K562 (cell line): ENCODE results near the gene ZFAND6. TPM values are rescaled to one million over a fixed set of nuclear protein-coding genes. Genes with fewer than 3 reads are reported as not detected.

Source experiments
- CEBPG ChIP-seq, 3 experiments: fragments of 200-800 bp in 1 of 3; sonication (Bioruptor generic) in 1 of 3; sonication (generic) in 1 of 3; formaldehyde crosslinking in 1 of 3; IDR thresholded peaks in 2 of 3; conservative IDR thresholded peaks in 1 of 3; 2 replicates each; pipeline versions ENCODE4 v1.6.1 to v1.8.0; 2016 to 2022; ENCODE audit warnings: missing compliant biosample characterization in 2 of 3, missing genetic modification characterization in 2 of 3, mild to moderate bottlenecking in 1 of 3, missing genetic modification reagents in 1 of 3
- NEUROD1 ChIP-seq: fragments of 150-350 bp; IDR thresholded peaks from 2 replicates; pipeline ENCODE4 v1.6.1; 2014; ENCODE audit warnings: borderline replicate concordance, low read length, low read depth; ENCODE audit not compliant: partially characterized antibody
- REST ChIP-seq, 2 experiments: fragments of 450-650 bp; formaldehyde crosslinking in 1 of 2; IDR thresholded peaks; 2 replicates each; pipeline versions ENCODE4 v1.4.0 to v1.6.1; 2014 to 2020; ENCODE audit warnings: mild to moderate bottlenecking in 2 of 2, borderline replicate concordance in 1 of 2, low read depth in 1 of 2
- ZNF407 ChIP-seq: fragments of 450-650 bp; IDR thresholded peaks from 2 replicates; pipeline ENCODE4 v1.6.1; 2016; ENCODE audit warnings: low read depth
- ZNF592 ChIP-seq: fragments of 450-650 bp; IDR thresholded peaks from 2 replicates; pipeline ENCODE4 v1.6.1; 2017; ENCODE audit warnings: antibody characterized with exemption, mild to moderate bottlenecking
- polyA plus RNA-seq, 8 experiments: library from polyadenylated mRNA; depleted of rRNA in 4 of 8; stranded (reverse) in 5 of 8; unstranded in 3 of 8; fragments of >200 nt; fragmentation: Nextera tagmentation in 2 of 8; fragmentation: Illumina TruSeq in 1 of 8; extraction: Ambion mirVana in 2 of 8; extraction: Trizol in 1 of 8; gene quantifications; 2 replicates each; pipeline versions ENCODE4 v1.2.1 to v1.2.3, GENCODE V29; 2011 to 2014; ENCODE audit warnings: inconsistent platforms in 1 of 8, missing spikeins in 1 of 8
- total RNA-seq, 7 experiments: library from RNA; depleted of rRNA in 6 of 7; stranded (reverse); fragments of >200 nt in 6 of 7; fragmentation: Illumina TruSeq in 2 of 7; extraction: Trizol in 2 of 7; gene quantifications; 2 replicates each; pipeline versions ENCODE4 v1.2.1 to v1.2.3, GENCODE V29; 2011 to 2021; ENCODE audit warnings: low replicate concordance in 1 of 7

The ZFAND6 gene
- total and polyA plus RNA-seq, 9 of the 15 experiments (the other 6 are each of a cell fraction or from before 2014, with no cell fraction given): 53.9 to 206 (median 88.9) TPM

DNA sequence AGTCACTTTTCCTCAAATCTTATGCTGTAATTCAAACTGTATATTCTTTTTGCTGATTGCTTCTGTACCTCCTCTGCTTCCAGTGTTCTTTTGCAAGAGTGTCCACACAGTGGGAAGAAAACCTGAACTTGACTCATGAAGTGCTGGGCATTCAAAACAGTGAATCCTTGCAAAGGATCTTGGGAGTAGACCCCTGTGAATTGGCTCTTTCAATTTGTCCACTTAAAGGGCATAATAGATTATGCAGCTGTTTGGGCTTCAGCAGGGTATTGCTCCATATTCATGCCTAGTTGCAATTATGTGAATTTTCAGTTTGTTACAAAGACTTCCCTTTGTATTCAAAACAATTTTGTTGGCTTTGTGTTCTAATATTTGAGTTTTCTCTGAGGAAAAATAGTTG, 11.4 kb downstream of the ZFAND6 start (continued):
- TF ChIP-seq ZNF592: peak; percentile 53; the same call in 1 of the 2 replicates
- TF ChIP-seq ZNF407: no peak
- TF ChIP-seq CEBPG (CRISPR knock-in tag; IDR thresholded peaks at IDR 0.05): no peak
- TF ChIP-seq CEBPG (tag; conservative IDR thresholded peaks at IDR 0.05 in 1 of 2, IDR thresholded peaks at IDR 0.05 in 1 of 2): 0 out of 4 replicates have a peak, but pooled peaks have one; percentile 23 to 30
- TF ChIP-seq NEUROD1: no peak
- no peak for TF ChIP-seq REST (IDR thresholded peaks at IDR 0.05; ENCODE audit: borderline replicate concordance)
- no peak for TF ChIP-seq REST (CRISPR knock-in tag; IDR thresholded peaks at IDR 0.05; ENCODE audit: low read depth)
- TF ChIP-seq, all 486 proteins: peak for 4
